Head of caudate nucleus (tissue), 42 donors: ENCODE measurements around the gene ACAD9.
"Not testable (repeated sequence)": the region's sequence is repeated elsewhere in the genome, so short reads cannot be mapped to it uniquely, and the experiment has no call there.

Experiments used
- DNase-seq, 42 donors: peaks; one replicate each; pipeline versions ENCODE4 v3.0.0 to v3.0.0-alpha.2; 2020 to 2021; ENCODE audit warnings: mixed read lengths in 7 of 42
- intact Hi-C: fragments of 100-400 bp; cut with DNase I; formaldehyde crosslinking; loops from one replicate; pipeline ENCODE4 v1.15.0; 2022

The ACAD9 gene

DNA sequence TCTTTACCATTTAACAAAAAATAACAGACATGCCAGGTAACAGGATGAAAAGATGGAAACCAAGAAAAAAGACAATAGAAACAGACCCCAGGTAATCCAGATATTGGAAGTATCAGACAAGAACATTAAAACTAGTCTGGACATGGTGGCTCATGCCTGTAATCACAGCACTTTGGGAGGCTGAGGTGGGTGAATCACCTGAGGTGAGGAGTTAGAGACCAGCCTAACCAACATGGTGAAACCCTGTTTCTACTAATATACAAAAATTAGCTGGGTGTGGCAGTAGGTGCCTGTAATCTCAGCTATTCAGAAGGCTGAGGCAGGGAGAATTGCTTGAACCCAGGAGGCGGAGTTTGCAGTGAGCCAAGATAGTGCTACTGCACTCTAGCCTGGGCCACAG lies 40.6 kb downstream of the ACAD9 start:
- intact Hi-C loops, result no loop called here
- peak in 1 of 42 donors; percentile 19 for DNase-seq

- intact Hi-C loops, result no loop called here
- DNase-seq, result peak in 1 of 42 donors; percentile 5
These were observed 43.5 kb downstream of the ACAD9 start for GRCh38 chr3:128922804-128923459.

DNA sequence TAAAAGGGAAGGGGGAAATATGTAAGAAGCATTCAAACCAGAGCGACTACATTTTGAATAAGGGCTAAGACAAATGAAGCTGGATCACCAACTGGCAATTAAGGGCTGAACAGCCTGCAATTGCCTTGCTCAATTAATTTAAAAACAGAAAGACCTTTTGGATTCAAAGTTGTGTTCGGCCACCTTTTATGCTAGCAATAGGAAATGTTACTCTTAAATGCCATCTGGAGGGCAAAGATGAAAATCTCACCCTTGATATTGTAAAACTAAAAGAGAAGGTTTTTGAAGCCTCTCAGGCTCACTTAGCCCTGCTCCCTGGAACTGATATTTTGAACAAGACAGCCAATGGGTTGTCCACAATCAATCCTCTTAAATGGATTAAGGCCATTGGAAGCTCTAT lies 44.2 kb downstream of the ACAD9 start:
- intact Hi-C loops, result no loop called here

DNA sequence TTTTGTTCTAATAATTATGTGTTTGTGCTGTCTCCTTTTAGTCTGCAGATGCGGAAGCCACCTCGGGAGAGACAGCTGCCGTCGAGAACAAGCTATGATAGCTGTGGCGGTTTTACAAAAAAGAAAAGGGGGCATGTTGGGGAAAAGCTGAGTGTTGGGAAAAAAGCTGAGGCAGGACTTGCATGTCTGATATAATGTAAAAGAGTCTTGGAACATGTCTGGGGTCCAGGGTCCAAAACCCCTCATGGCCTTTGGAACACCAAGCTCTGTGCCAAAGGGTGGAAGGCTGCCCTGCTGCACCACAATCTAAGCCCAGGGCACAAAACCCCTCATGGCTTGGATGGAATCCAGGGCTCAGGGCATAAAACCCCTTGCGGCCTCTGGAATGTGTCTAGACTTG lies 44.6 kb downstream of the ACAD9 start:
- intact Hi-C loops, DNase-seq: not testable (repeated sequence)

More for the DNA sequence above, 44.2 kb downstream of the ACAD9 start:
- no peak for DNase-seq

DNA sequence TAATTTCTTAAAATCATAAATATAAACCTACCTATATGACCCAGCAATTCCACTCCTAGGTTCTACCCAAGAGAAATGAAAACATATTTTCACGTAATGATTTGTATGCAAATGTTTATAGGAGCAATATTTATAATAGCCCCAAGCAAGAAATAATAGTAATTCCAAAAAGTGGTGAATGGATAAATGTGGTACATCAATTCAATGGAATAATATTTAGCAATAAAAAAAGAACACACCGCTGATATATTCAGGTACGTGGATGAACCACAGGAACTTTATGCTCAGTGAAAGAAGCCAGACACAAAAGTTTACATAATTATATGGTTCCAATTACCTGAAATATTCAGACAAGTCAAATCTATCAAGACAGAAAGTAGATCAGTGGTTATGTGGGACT lies 49.9 kb downstream of the ACAD9 start:
- intact Hi-C loops, result no loop called here
- no peak for DNase-seq

DNA sequence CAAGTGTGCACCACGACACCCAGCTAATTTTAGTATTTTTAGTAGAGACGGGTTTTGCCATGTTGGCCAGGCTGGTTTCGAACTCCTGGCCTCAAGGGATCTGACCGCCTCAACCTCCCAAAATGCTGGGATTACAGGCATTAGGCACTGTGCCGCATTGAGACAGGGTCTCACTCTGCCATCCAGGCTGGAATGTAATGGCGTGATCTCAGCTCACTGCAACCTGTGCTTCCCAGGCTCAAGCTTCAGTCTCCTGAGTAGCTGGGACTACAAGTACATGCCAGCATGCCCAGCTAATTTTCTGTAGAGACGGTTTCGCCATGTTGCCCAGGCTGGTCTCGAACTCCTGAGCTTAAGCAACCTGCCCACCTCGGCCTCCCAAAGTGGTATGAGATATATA lies 51.6 kb downstream of the ACAD9 start:
- no peak for DNase-seq
- intact Hi-C loops, result no loop called here

- intact Hi-C loops, result no loop called here
- no peak for DNase-seq
These were observed 53.2 kb downstream of the ACAD9 start for GRCh38 chr3:128932516-128933212.

DNA sequence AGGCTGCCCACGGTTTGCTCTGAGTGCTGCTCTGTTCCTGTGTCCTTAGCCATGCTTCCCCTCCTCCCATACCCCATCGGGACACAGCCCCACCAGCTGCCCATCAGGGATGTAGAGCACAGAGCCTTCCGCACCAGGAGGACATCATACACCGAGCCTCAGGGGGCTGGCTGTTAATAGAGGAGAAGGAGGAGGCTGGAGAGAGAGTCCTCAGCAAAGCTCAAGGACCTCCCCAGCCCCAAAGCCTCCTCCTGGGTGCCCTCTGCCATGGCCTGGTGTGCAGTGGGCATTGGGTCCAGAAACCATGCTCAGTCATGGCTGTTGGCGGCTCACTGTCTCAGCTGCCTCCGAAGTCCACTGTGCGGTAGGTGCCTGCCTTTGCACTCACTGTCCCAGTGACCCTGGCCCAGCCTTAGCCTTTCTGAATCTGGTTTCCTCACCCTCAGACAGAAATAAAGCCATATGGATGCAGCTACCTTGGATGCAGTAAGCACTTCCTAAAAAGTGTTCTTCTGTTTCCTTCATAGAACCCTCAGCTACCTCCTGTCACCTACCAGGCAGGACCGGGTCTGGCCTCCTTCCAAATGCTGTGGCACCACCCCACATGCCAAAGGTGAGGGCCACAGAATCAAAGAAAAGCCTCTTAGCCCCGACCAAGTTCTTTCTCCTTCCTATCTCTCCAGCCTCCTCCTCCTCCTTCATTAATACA lies 53.9 kb downstream of the ACAD9 start:
- DNase-seq, result no peak
- intact Hi-C loops, result no loop called here

GRCh38 chr3:128933922-128934253 lies 54.5 kb downstream of the ACAD9 start:
- DNase-seq, result no peak
- intact Hi-C loops, result no loop called here

GRCh38 chr3:128935922-128936321 lies 56.5 kb downstream of the ACAD9 start:
- intact Hi-C loops, result no loop called here
- no peak for DNase-seq

DNA sequence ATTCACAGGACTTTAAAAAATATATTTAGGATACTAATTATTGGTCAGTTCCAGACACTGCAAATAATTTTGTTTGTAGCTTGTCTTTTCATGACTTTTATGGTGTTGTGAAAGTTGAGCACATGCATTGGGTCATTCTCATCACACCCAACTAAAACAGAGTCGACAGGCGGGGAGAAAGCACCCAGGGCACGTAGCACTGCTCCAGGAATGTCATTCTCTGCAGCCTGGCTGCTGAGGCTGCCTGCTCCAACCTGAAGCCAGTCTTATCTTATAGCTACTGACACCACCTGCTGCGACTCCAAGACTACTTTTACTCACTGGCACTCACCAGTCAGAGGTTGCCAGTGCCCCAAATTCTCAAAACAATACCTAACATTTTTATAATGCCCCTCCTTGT lies 56.9 kb downstream of the ACAD9 start:
- intact Hi-C loops, result no loop called here
- peak in 1 of 42 donors; percentile 0 for DNase-seq

- no peak for DNase-seq
- intact Hi-C loops, result no loop called here
These were observed 60.8 kb downstream of the ACAD9 start for GRCh38 chr3:128940252-128940651.

- intact Hi-C loops, result no loop called here
- peak in 1 of 42 donors; percentile 30 for DNase-seq
These were observed 62.9 kb downstream of the ACAD9 start for GRCh38 chr3:128942161-128942952.

DNA sequence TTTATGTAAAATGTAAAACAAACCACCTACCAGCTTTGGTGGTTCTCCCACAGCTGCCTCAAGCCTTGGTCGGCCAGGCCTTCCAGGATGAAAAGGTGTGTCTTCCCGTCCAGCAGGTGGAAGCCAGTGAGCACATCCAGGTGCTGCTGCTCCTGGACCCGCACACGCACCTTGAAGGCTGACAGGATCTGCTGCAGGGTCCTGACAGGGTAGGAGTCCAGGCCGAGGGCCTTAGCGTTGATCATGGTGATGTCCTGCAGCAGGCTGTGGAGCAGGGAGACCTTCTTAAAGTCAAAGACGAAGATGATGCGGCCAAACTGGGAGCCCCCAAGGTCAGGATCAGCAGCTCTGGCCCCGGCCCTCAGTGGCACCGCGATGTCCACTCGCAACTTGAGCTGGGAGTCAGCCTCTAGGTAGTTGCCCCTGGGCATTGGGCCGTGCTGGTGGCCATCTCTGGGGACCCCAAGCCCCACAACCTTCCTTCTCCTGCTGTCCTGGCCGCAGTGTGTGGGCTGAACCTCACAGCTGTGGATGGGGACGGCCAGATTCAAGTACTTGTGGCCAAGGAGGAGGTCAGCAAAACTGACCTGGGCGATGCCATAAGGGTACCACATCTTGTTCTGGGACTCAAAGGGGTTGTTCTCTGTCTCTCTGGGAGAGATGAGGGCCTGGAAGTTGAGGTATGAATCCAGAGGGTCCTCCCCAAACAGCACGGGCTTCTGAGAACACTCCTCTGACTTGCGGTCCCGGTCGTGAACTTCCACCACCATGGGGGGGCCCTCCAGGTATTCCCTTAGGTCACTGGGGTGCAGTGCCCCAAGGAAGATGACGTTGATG lies 65.8 kb downstream of the ACAD9 start:
- intact Hi-C loops, result no loop called here
- DNase-seq, result peak in 1 of 42 donors; percentile 22

DNA sequence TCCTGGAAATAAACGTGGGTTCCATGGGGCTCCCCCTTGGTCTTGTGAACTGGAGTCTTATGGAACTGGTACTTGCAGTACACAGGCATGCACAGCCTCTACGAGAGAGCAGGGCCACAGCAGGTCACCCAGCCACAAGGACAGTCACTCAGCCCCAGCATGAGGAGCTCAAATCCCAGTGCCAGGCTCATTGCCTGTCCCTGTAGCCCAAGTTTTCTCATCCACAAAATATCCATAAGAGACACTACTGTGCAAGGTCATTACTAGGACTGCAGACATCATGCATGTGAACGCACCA lies 66.4 kb downstream of the ACAD9 start:
- peak in 1 of 42 donors; percentile 7 for DNase-seq
- intact Hi-C loops, result no loop called here

- peak in 1 of 42 donors; percentile 12 for DNase-seq
- intact Hi-C loops, result no loop called here
These were observed 67.0 kb downstream of the ACAD9 start for GRCh38 chr3:128946411-128946810.

DNA sequence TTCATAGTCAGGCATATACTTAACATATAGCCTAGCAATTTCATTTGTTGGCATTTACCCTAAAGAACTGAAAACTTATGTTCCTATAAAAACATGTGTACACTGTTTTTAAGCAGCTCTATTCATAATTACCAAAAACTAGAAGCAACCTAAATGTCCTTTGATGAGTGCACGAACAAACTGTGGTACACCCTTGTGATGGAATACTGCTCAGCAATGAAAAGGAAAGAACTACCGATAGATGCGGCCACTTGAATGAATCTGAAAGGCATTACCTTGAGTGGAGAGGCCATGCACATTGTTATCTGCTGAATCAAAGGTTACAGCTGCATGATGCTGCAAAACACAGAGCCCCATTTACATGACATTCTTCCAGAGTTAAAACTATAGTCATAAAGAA lies 69.7 kb downstream of the ACAD9 start:
- no peak for DNase-seq
- intact Hi-C loops, result no loop called here

DNA sequence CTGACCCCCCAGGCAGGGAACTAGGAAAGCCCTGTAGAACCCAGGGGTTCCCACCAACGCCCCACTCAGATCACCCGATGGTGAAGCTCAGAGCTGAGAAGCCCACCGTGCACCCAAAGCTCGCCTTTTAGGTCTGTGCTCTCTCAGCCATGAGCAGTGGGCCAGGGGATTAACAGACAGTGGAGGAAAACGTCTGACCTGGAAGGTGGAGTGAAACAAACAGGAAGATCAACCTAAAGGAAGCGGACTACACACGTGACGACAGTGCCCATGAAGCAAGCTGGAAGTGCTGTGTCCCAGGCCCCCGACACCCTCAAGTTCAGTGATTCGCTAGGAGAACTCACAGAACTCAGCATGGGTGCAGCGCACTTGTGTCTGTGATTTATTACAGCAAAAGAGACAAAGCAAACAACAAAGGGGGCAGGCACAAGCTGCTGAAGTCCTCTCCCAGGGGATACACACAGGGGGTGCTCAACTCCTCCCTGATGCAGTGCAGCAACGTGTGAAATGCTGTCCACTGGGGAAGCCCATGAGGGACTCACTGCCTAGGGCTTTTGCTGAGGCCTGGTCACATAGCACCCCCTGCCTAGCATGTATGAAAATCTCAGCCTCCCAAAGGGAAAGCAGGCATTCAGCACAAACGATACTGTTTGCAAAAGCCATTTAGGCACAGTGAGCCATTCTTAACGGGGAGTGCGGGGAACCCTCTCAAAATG lies 71.0 kb downstream of the ACAD9 start:
- intact Hi-C loops, result no loop called here
- peak in 17 of 42 donors; percentile 4 to 50 (median 15) for DNase-seq
